Psoas muscle (tissue), 8 donors: ENCODE data around the gene AP2M1. TPM values are rescaled to one million over a fixed set of nuclear protein-coding genes. Genes with fewer than 3 reads are reported as not detected.
"Not testable (repeated sequence)": the region's sequence is repeated elsewhere in the genome, so short reads cannot be mapped to it uniquely, and the experiment has no call there.

Source experiments
- ATAC-seq, 4 donors: fragments of 200-7000 bp; cut with Tn5 transposase; one replicate each; pipeline ENCODE4 v1.9.1; 2020; ENCODE audit warnings: moderate library complexity in 3 of 4, mild to moderate bottlenecking in 2 of 4
- DNase-seq, 2 donors: peaks; one replicate each; pipeline ENCODE4 v3.0.0-alpha.2; 2020
- H3K27ac ChIP-seq: fragments of 200-600 bp; one replicate; pipeline ENCODE4 v1.8.0; 2022
- H3K27me3 ChIP-seq, 3 donors: fragments of 200-600 bp in 1 of 3; one replicate each; pipeline versions ENCODE4 v1.6.1 to v1.8.0; 2013 to 2022; ENCODE audit warnings: low read length in 2 of 3, mild to moderate bottlenecking in 2 of 3, moderate library complexity in 1 of 3; ENCODE audit not compliant: insufficient read depth in 3 of 3
- H3K36me3 ChIP-seq, 2 donors: fragments of 200-600 bp in 1 of 2; one replicate each; pipeline versions ENCODE4 v1.6.1 to v1.8.0; 2013 to 2022; ENCODE audit warnings: low read depth in 1 of 2, mild to moderate bottlenecking in 1 of 2, moderate library complexity in 1 of 2; ENCODE audit not compliant: insufficient read depth in 1 of 2
- H3K4me1 ChIP-seq: fragments of 200-600 bp; one replicate; pipeline ENCODE4 v1.8.0; 2022
- H3K4me3 ChIP-seq: fragments of 200-600 bp; one replicate; pipeline ENCODE4 v1.8.0; 2022; ENCODE audit warnings: mild to moderate bottlenecking
- H3K9me3 ChIP-seq: fragments of 200-600 bp; one replicate; pipeline ENCODE4 v1.8.0; 2022
- WGBS, 3 donors: extraction: QIAGEN DNeasy Blood & Tissue Kit; methylation state at CpG; one replicate each; pipeline versions ENCODE4 v1.1.6 to v1.1.7; 2013; 5-methylcytosine and 5-hydroxymethylcytosine counted together
- intact Hi-C, 2 donors: fragments of 100-400 bp; cut with DNase I; formaldehyde crosslinking; loops; one replicate each; pipeline versions ENCODE4 v1.11.0 to v1.14.2; 2022
- polyA plus RNA-seq, 3 donors: library from polyadenylated mRNA; stranded (reverse); fragments of 200-250 nt; gene quantifications; one replicate each; pipeline ENCODE4 v1.2.3, GENCODE V29; 2013
- total RNA-seq, 4 donors: library from RNA; stranded (reverse); fragmentation: NEBNext Ultra II Directional in 2 of 4; extraction: Animal tissue kit (Norgen Biotek cat#: 25700) in 2 of 4; gene quantifications; one replicate each; pipeline versions ENCODE4 v1.2.1 to v1.2.4, GENCODE V29; 2021 to 2023
- TF ChIP-seq, protein P1 (sequence below): fragments of 200-600 bp; IDR thresholded peaks from one replicate; pipeline ENCODE4 v1.8.0; 2022; ENCODE audit warnings: antibody characterized with exemption
- donor health status: healthy with polysubstance abuse.
- donor health status: DM: no; HTN: no; CAD: no; lungs with moderate emphysema.
- donor health status: Bipolar disorder and iron deficiency.
- donor health status: healthy.
- donor health status: DM: yes; HTN: yes; CAD: no.
- donor health status: DM: no; HTN: no; CAD: no.
- donor health status: DM: no; HTN: no; CAD: no.
- donor health status: DM: yes; HTN: yes; CAD: no.

The AP2M1 gene
- total and polyA plus RNA-seq, 7 donors: 157 to 299 (median 171) TPM

DNA sequence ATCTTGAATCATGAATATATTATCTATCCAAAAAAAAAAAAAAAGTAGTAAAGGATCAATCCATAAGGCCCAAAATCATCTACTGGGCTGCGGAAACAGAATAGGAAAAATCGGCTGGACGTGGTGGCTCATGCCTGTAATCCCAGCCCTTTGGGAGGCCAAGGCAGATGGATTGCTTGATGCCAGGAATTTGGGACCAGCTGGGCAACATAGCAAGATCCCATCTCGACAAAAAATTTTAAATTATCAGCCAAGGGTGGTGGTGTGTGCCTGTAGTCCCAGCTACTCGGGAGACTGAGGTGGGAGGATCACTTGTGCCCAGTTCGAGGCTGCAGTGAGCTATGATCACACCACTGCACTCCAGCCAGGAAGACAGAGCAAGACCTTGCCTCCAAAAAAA is 25.5 kb upstream of the AP2M1 start:
- no peaks in the 10 kb centered on the region for H3K9me3 ChIP-seq
- H3K4me1 ChIP-seq: peaks cover 26% of the 10 kb centered on the region
- intact Hi-C loops: loop anchor here in 1 of 2 donors (5.0 to 10.0 kb wide), 2 partner anchors 93 to 254 kb away; no protein-coding TSS in a partner anchor
- WGBS, 3 donors: 76 to 86% (median 84%) methylated on average over 6 of the region's 6 CpGs
- DNase-seq: no peak
- H3K4me3 ChIP-seq: no peak overlapping the region
- H3K27me3 ChIP-seq: no peaks in the 10 kb centered on the region
- no peak for ATAC-seq
- TF ChIP-seq, protein P1, sequence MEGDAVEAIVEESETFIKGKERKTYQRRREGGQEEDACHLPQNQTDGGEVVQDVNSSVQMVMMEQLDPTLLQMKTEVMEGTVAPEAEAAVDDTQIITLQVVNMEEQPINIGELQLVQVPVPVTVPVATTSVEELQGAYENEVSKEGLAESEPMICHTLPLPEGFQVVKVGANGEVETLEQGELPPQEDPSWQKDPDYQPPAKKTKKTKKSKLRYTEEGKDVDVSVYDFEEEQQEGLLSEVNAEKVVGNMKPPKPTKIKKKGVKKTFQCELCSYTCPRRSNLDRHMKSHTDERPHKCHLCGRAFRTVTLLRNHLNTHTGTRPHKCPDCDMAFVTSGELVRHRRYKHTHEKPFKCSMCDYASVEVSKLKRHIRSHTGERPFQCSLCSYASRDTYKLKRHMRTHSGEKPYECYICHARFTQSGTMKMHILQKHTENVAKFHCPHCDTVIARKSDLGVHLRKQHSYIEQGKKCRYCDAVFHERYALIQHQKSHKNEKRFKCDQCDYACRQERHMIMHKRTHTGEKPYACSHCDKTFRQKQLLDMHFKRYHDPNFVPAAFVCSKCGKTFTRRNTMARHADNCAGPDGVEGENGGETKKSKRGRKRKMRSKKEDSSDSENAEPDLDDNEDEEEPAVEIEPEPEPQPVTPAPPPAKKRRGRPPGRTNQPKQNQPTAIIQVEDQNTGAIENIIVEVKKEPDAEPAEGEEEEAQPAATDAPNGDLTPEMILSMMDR: no peak
- no peak overlapping the region for H3K27ac ChIP-seq
- peaks cover under 1 to 29% of the 10 kb centered on the region in 2 donors for H3K36me3 ChIP-seq

DNA sequence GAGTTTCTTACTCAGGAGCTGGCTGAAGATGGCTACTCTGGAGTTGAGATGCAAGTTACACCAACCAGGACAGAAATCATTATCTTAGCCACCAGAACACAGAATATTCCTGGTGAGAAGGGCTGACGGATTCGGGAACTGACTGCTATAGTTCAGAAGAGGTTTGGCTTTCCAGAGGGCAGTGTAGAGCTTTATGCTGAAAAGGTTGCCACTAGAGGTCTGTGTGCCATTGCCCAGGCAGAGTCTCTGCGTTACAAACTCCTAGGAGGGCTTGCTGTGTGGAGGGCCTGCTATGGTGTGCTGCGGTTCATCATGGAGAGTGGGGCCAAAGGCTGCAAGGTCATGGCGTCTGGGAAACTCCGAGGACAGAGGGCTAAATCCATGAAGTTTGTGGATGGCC is 24.9 kb upstream of the AP2M1 start:
- WGBS, 3 donors: 70 to 74% (median 72%) methylated on average over 6 of the region's 6 CpGs
- intact Hi-C loops: loop anchor here (5.0 to 10.0 kb wide), 3 partner anchors 93 to 255 kb away; partner anchors contain the start of genes ALG3 (in 1 of the 2) and EEF1AKMT4 (in 1 of the 2)

DNA sequence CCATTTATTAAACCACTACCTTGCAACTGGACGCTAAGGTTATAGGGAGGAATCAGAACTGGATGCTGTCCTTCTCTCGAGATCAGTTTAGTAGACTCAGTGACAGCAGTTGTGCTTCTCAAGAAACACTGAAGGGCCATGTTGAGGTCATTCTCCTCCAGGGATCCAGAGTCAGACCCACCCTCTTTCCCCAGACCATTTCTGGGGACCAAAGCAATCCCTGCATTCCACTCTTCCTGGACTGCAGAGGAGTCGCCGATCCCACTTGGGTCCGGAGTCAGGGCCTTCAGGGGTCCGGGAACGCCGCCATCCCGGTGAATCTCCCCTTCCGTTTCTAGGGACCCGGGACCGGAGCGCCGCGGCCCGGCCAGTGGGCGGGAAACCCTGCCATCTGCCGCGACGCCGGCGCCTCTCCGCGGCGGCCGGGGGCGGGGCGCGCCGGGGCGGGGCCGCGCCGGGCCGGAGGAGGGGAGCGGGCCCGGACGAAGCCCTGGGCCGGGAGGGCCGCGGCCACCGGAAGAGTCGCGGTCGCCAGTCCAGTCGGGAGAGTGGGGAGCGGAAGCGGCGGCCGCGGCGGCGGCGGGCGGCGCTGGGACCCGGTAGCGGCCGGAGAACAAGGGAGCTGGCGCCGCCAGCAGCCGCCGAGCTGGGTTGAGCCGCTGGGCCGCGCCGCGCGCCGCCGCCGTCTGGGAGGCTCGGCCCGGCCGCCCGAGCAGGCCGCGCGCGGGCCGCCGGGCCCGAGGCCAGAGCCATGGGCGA is 19.6 kb upstream of the AP2M1 start, which contains the start of gene DVL3:
Gene DVL3 (plus strand): TSS at position 493 of the 759 bp plus-strand sequence. CDS start 259 bp downstream, at position 752.
- DNase-seq: peak; percentile 80 to 90
- peak within 1 kb of the TSS; percentile 84 for H3K4me3 ChIP-seq
- intact Hi-C loops: loop anchor here (2.0 to 10.0 kb wide), 3 partner anchors 20 to 92 kb away; partner anchors contain the start of genes ALG3 (in 2 of the 2), EEF1AKMT4 (in 2 of the 2) and EIF2B5 (in 1 of the 2)
- no peaks in the 10 kb centered on the region for H3K27me3 ChIP-seq
- H3K9me3 ChIP-seq: no peaks in the 10 kb centered on the region
- H3K36me3 ChIP-seq: no peaks in the 10 kb centered on the region
- peaks cover 38% of the 10 kb centered on the region for H3K4me1 ChIP-seq
- WGBS, 3 donors: 0 to 1% (median 1%) methylated on average over 40 to 84 of the region's 84 CpGs
- TF ChIP-seq, protein P1: no peak
- peak within 1 kb of the TSS; percentile 88 for H3K27ac ChIP-seq
- ATAC-seq: peak; percentile 84 to 91 (median 88)

More for the DNA sequence above, 24.9 kb upstream of the AP2M1 start:
- H3K4me3 ChIP-seq, H3K9me3 ChIP-seq, H3K27ac ChIP-seq, H3K27me3 ChIP-seq, DNase-seq, ATAC-seq: not testable (repeated sequence)
- peaks cover 0 to 23% of the 10 kb centered on the region in 2 donors for H3K36me3 ChIP-seq
- H3K4me1 ChIP-seq: peaks cover 23% of the 10 kb centered on the region

DNA sequence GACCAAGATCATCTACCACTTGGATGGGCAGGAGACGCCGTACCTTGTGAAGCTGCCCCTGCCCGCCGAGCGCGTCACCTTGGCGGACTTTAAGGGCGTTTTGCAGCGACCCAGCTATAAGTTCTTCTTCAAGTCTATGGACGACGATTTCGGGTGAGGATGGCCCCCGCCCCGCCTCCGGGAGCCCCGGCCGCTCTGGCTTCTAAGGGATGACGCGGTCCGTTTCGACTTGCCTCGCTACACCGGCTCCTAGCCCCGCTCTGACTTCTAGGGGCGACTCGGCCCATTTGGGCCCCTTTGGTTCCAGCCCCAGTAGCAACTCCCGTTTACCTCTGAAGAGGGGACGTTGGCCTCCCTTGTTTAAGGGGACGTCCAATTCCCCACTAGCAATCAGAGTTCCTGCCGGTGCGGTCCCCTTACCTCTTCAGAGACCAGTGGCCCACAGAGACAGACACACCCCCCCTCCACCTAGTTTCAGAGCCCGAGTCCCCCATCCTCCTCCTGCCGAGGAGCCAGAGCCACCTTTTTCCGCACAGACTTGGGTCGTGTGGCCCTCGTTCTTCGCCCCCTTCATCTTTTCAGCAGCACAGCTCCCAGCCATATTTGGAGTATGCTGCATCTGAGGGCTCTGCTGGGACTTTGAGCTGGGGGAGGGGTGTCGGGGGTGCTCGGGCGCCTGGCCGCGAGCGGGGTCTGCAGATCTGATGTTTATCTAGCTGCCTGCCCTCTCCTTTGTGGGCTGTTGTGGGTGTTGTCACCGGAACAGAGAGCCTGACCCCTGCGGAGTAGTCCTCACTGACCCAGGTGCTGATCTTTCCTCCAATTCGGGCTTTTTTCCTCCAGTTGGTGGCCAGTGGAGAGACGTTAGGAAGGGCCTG is 18.8 kb upstream of the AP2M1 start:
- H3K36me3 ChIP-seq: no peaks in the 10 kb centered on the region
- ATAC-seq: peak; percentile 16 to 47 (median 27)
- TF ChIP-seq, protein P1: no peak
- DNase-seq: peak in 1 of 2 donors; percentile 50
- peaks cover 46% of the 10 kb centered on the region for H3K4me1 ChIP-seq
- no peaks in the 10 kb centered on the region for H3K9me3 ChIP-seq
- WGBS, 3 donors: 0 to 1% (median 0%) methylated on average over 40 to 47 of the region's 47 CpGs
- peak overlapping the region; percentile 84 for H3K4me3 ChIP-seq
- H3K27ac ChIP-seq: peak overlapping the region; percentile 88
- no peaks in the 10 kb centered on the region for H3K27me3 ChIP-seq
- intact Hi-C loops: loop anchor here (2.0 to 10.0 kb wide), 4 partner anchors 17 to 91 kb away; partner anchors contain the start of genes ALG3 (in 2 of the 2), EEF1AKMT4 (in 2 of the 2) and EIF2B5 (in 1 of the 2)
